Mesenchymal stem cell (in vitro differentiated cells and primary cell): ENCODE measurements around the gene PPP1R2B.

ENCODE experiments used
- DNase-seq: peaks from one replicate; pipeline ENCODE4 v3.0.0-alpha.2; 2013
- H2AFZ ChIP-seq: one replicate; pipeline ENCODE4 v1.6.1; 2013; ENCODE audit warnings: low read depth, mild to moderate bottlenecking, control low read depth, inconsistent platforms, low read length, moderate library complexity
- H2AK5ac ChIP-seq: 2 replicates; pipeline ENCODE4 v1.6.1; 2013; ENCODE audit warnings: low read length, moderate library complexity, mild to moderate bottlenecking, inconsistent platforms; ENCODE audit not compliant: severe bottlenecking
- H2BK120ac ChIP-seq: one replicate; pipeline ENCODE4 v1.6.1; 2013; ENCODE audit warnings: low read depth, mild to moderate bottlenecking, inconsistent platforms, low read length, moderate library complexity
- H2BK12ac ChIP-seq, 2 experiments: one replicate each; pipeline ENCODE4 v1.6.1; 2013; ENCODE audit warnings: inconsistent platforms in 2 of 2, low read length in 2 of 2, mild to moderate bottlenecking in 2 of 2, moderate library complexity in 2 of 2, control low read depth in 1 of 2
- H2BK15ac ChIP-seq: one replicate; pipeline ENCODE4 v1.6.1; 2013; ENCODE audit warnings: mild to moderate bottlenecking, low read depth, inconsistent platforms; ENCODE audit not compliant: poor library complexity, severe bottlenecking
- H2BK5ac ChIP-seq: 2 replicates; pipeline ENCODE4 v1.6.1; 2013; ENCODE audit warnings: low read depth, mild to moderate bottlenecking, low read length, control low read depth, inconsistent platforms; ENCODE audit not compliant: poor library complexity, severe bottlenecking
- H3K14ac ChIP-seq, 2 experiments: one replicate each; pipeline ENCODE4 v1.6.1; 2013; ENCODE audit warnings: inconsistent platforms in 2 of 2, low read length in 2 of 2, control low read depth in 1 of 2, mild to moderate bottlenecking in 1 of 2, moderate library complexity in 1 of 2
- H3K18ac ChIP-seq, 2 experiments: one replicate each; pipeline ENCODE4 v1.6.1; 2013; ENCODE audit warnings: inconsistent platforms in 2 of 2, low read length in 2 of 2, control low read depth in 1 of 2, low read depth in 1 of 2, mild to moderate bottlenecking in 1 of 2
- H3K23ac ChIP-seq, 2 experiments: one replicate each; pipeline ENCODE4 v1.6.1; 2013; ENCODE audit warnings: inconsistent platforms in 2 of 2, low read length in 2 of 2, mild to moderate bottlenecking in 2 of 2, moderate library complexity in 2 of 2, control low read depth in 1 of 2
- H3K27ac ChIP-seq: 2 replicates; pipeline ENCODE4 v1.5.1; 2013; ENCODE audit warnings: mild to moderate bottlenecking, moderate library complexity, low read length, control low read depth, inconsistent platforms; ENCODE audit not compliant: poor library complexity, severe bottlenecking
- H3K27me3 ChIP-seq, 2 experiments: 2 replicates each; pipeline versions ENCODE4 v1.6.1 to v1.7.0; 2013; ENCODE audit warnings: low read length in 2 of 2, mild to moderate bottlenecking in 2 of 2, moderate library complexity in 2 of 2, control low read depth in 1 of 2, inconsistent platforms in 1 of 2; ENCODE audit not compliant: control insufficient read depth in 1 of 2, insufficient read depth in 1 of 2
- H3K36me3 ChIP-seq, 2 experiments: 2 replicates each; pipeline versions ENCODE4 v1.6.1 to v1.7.0; 2013; ENCODE audit warnings: low read length in 2 of 2, control low read depth in 1 of 2, inconsistent platforms in 1 of 2, low read depth in 1 of 2, mild to moderate bottlenecking in 1 of 2; ENCODE audit not compliant: insufficient read depth in 2 of 2, control insufficient read depth in 1 of 2
- H3K4ac ChIP-seq, 2 experiments: one replicate each; pipeline ENCODE4 v1.6.1; 2013; ENCODE audit warnings: inconsistent platforms in 2 of 2, low read length in 2 of 2, mild to moderate bottlenecking in 2 of 2, moderate library complexity in 2 of 2, control low read depth in 1 of 2, low read depth in 1 of 2
- H3K4me1 ChIP-seq: 2 replicates; pipeline ENCODE4 v1.6.1; 2013; ENCODE audit warnings: low read depth, low read length, control low read depth; ENCODE audit not compliant: control insufficient read depth, insufficient read depth
- H3K4me2 ChIP-seq: 2 replicates; pipeline ENCODE4 v1.6.1; 2013; ENCODE audit warnings: low read length, mild to moderate bottlenecking, inconsistent platforms; ENCODE audit not compliant: poor library complexity, severe bottlenecking
- H3K4me3 ChIP-seq, 2 experiments: 2 replicates each; pipeline versions ENCODE4 v1.5.1 to v1.7.0; 2013; ENCODE audit warnings: low read length in 2 of 2, mild to moderate bottlenecking in 2 of 2, control low read depth in 1 of 2, low read depth in 1 of 2; ENCODE audit not compliant: insufficient read depth in 1 of 2
- H3K79me1 ChIP-seq: replicated peaks from 2 replicates; pipeline ENCODE4 v1.6.1; 2013; ENCODE audit warnings: mild to moderate bottlenecking, control low read depth, low read length, inconsistent platforms; ENCODE audit not compliant: poor library complexity, severe bottlenecking
- H3K9ac ChIP-seq: 2 replicates; pipeline ENCODE4 v1.7.0; 2013; ENCODE audit warnings: mild to moderate bottlenecking, low read length, moderate library complexity
- H3K9me3 ChIP-seq: 2 replicates; pipeline ENCODE4 v1.7.0; 2013; ENCODE audit warnings: mild to moderate bottlenecking, low read length; ENCODE audit not compliant: control insufficient read depth
- H4K8ac ChIP-seq: one replicate; pipeline ENCODE4 v1.6.1; 2013; ENCODE audit warnings: inconsistent platforms, mild to moderate bottlenecking, low read length, moderate library complexity
- H4K91ac ChIP-seq: one replicate; pipeline ENCODE4 v1.6.1; 2013; ENCODE audit warnings: mild to moderate bottlenecking, low read length, inconsistent platforms
- WGBS: methylation state at CpG from one replicate; pipeline ENCODE4 v1.1.7; 2013; ENCODE audit warnings: mixed read lengths; 5-methylcytosine and 5-hydroxymethylcytosine counted together

The PPP1R2B gene

DNA sequence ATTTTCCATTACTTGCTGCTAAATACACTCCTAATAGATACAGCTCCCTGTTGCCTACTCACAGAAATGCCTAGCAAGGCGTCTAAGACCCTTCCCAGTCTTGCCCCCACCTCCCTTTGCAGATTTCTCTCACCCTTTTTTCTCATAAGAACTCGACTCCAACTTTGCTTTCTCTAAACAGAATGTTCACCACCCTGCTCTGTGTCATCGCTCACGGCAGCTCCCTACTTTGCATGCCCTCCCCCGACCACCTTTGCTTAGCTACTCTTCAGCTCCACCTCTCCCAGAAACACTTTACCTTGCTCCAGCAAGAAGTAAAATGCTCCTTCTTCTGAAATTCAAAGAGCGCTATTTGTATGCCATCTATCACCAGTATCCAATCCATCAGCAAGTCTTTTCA, 15.2 kb upstream of the PPP1R2B start:
- Histone ChIP-seq H2BK15ac (no peak overlapping the region), H2BK5ac (no peak overlapping the region), H2AFZ (no peak overlapping the region), H3K4me3 (no peak overlapping the region), H3K27me3 (no peaks in the 10 kb centered on the region), H3K36me3 (no peaks in the 10 kb centered on the region), H3K27ac (no peak overlapping the region), H4K91ac (no peak overlapping the region), H3K9me3 (no peaks in the 10 kb centered on the region), H4K8ac (no peak overlapping the region), H2AK5ac (no peak overlapping the region), H3K18ac (no peak overlapping the region), H3K4me2 (no peak overlapping the region), H3K4ac (no peak overlapping the region), H2BK12ac (no peak overlapping the region), H3K23ac (no peak overlapping the region), H2BK120ac (no peak overlapping the region), H3K9ac (no peak overlapping the region), H3K79me1 (no peaks in the 10 kb centered on the region), H3K4me1 (no peaks in the 10 kb centered on the region), H3K14ac (no peak overlapping the region)
- DNase-seq, result no peak
- 81% methylated on average over 6 of the region's 6 CpGs for WGBS

DNA sequence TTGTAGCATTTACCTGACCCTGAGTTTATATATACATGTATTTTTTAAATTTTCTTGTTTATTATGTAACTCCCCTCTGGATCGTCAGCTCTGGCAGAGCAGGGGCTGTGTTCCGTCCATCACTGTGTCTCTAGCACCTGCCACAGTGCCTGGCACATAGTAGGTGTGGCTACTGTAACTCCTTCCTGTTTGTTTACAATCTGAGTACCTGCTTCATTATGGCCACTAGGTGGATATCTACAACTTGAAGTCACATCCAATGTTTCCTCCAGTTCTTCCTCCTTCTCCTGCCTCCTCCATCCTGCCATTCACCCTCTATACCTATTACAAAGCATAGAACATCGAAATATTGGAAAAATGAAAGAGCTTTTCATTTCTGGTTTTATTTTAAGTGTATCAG, 14.2 kb upstream of the PPP1R2B start:
- no peaks in the 10 kb centered on the region for H3K9me3 ChIP-seq
- H3K4ac ChIP-seq, result no peak overlapping the region
- no peak overlapping the region for H3K23ac ChIP-seq
- no peaks in the 10 kb centered on the region for H3K79me1 ChIP-seq
- no peak for DNase-seq
- H2AFZ ChIP-seq, result no peak overlapping the region
- H2BK120ac ChIP-seq, result no peak overlapping the region
- no peak overlapping the region for H3K27ac ChIP-seq
- no peak overlapping the region for H2BK12ac ChIP-seq
- H3K14ac ChIP-seq, result no peak overlapping the region
- 73% methylated on average over 3 of the region's 3 CpGs for WGBS
- H3K4me3 ChIP-seq, result no peak overlapping the region
- no peak overlapping the region for H3K4me2 ChIP-seq
- H3K9ac ChIP-seq, result no peak overlapping the region
- no peak overlapping the region for H2BK5ac ChIP-seq
- no peak overlapping the region for H2BK15ac ChIP-seq
- H3K4me1 ChIP-seq, result no peaks in the 10 kb centered on the region
- H4K91ac ChIP-seq, result no peak overlapping the region
- no peaks in the 10 kb centered on the region for H3K36me3 ChIP-seq
- no peak overlapping the region for H3K18ac ChIP-seq
- no peak overlapping the region for H2AK5ac ChIP-seq
- H3K27me3 ChIP-seq, result no peaks in the 10 kb centered on the region
- H4K8ac ChIP-seq, result no peak overlapping the region

DNA sequence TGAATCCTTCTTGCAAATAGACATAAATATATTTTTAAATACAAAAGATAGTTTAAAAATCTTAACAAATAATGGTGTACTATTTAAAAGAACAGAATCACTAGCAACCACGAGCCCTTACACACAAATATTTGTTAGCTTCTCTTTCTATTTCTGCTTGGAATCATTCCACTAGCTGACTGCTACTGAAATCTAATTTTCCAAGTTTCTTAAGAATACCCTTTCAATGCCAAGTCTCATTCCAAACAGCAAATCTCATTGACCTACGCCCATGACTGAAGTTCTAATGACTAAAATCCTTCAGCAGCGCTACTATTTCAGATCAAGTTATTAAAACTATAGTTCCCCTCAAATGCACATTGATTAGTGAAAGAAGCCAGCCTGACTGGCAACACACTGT, 13.2 kb upstream of the PPP1R2B start:
- Histone ChIP-seq H3K14ac (no peak overlapping the region), H2BK5ac (no peak overlapping the region), H2AFZ (no peak overlapping the region), H3K27ac (no peak overlapping the region), H4K91ac (no peak overlapping the region), H3K4ac (no peak overlapping the region), H2BK12ac (no peak overlapping the region), H3K4me1 (no peaks in the 10 kb centered on the region), H3K4me3 (no peak overlapping the region), H4K8ac (no peak overlapping the region), H2BK15ac (no peak overlapping the region), H3K79me1 (no peaks in the 10 kb centered on the region), H3K18ac (no peak overlapping the region), H2AK5ac (no peak overlapping the region), H3K4me2 (no peak overlapping the region), H3K23ac (no peak overlapping the region), H3K36me3 (no peaks in the 10 kb centered on the region), H3K27me3 (no peaks in the 10 kb centered on the region), H3K9me3 (no peaks in the 10 kb centered on the region), H2BK120ac (no peak overlapping the region), H3K9ac (no peak overlapping the region)
- 81% methylated on average over 3 of the region's 3 CpGs for WGBS
- DNase-seq, result no peak

DNA sequence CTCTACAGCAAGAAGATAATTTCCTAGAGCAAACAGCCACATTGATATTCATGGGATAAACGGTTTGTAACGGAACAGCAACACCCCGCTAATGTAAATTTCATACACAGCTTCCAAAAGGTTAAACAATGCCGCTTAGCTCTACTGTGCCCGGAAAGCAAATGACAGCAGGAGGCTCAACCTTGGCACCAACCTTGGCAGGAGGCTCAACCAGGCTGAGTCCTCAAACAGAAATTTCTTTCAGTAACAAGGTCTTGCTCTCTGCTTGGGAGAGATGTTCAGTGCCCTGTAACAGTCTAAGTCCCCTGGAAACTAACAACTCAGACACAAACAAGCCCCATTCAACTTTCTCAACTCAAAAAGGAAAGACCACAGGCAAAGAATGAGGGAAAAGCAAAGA, 11.1 kb upstream of the PPP1R2B start:
- no peak overlapping the region for H3K14ac ChIP-seq

More for the DNA sequence above, 11.1 kb upstream of the PPP1R2B start:
- Histone ChIP-seq H3K9me3 (no peaks in the 10 kb centered on the region), H2BK5ac (no peak overlapping the region), H3K27ac (no peak overlapping the region), H3K79me1 (no peaks in the 10 kb centered on the region), H2AFZ (no peak overlapping the region), H3K36me3 (no peaks in the 10 kb centered on the region), H2BK120ac (no peak overlapping the region), H3K4me2 (no peak overlapping the region), H3K23ac (no peak overlapping the region), H4K91ac (no peak overlapping the region), H3K27me3 (no peaks in the 10 kb centered on the region), H3K4me3 (no peak overlapping the region), H4K8ac (no peak overlapping the region), H3K9ac (no peak overlapping the region), H3K4me1 (no peaks in the 10 kb centered on the region), H3K18ac (no peak overlapping the region), H2AK5ac (no peak overlapping the region), H3K4ac (no peak overlapping the region), H2BK15ac (no peak overlapping the region), H2BK12ac (no peak overlapping the region)
- 92% methylated on average over 5 of the region's 5 CpGs for WGBS
- no peak for DNase-seq
